Muscle of leg (tissue), 11 donors: ENCODE measurements around the gene AAK1. TPM values are rescaled to one million over a fixed set of nuclear protein-coding genes. Genes with fewer than 3 reads are reported as not detected.
"Not testable (repeated sequence)": the region's sequence is repeated elsewhere in the genome, so short reads cannot be mapped to it uniquely, and the experiment has no call there.

Source experiments
- DNase-seq: peaks from one replicate; pipeline ENCODE4 v3.0.0; 2013
- H3K27ac ChIP-seq: one replicate; pipeline ENCODE4 v1.5.1; 2013; ENCODE audit warnings: mild to moderate bottlenecking, low read length, control low read depth
- H3K27me3 ChIP-seq: one replicate; pipeline ENCODE4 v1.6.1; 2013; ENCODE audit warnings: low read length; ENCODE audit not compliant: control insufficient read depth, insufficient read depth
- H3K36me3 ChIP-seq: one replicate; pipeline ENCODE4 v1.6.1; 2013; ENCODE audit warnings: low read length; ENCODE audit not compliant: control insufficient read depth, insufficient read depth
- H3K4me1 ChIP-seq: one replicate; pipeline ENCODE4 v1.6.1; 2013; ENCODE audit warnings: low read length; ENCODE audit not compliant: control insufficient read depth, insufficient read depth
- H3K4me3 ChIP-seq: one replicate; pipeline ENCODE4 v1.5.1; 2013; ENCODE audit warnings: low read length, control low read depth
- H3K9me3 ChIP-seq: replicated peaks from 2 replicates; pipeline ENCODE4 v1.6.1; 2013; ENCODE audit warnings: low read depth, low read length; ENCODE audit not compliant: control insufficient read depth
- WGBS: methylation state at CpG from one replicate; pipeline ENCODE4 v1.1.5; 2013; ENCODE audit warnings: missing lambda C conversion rate; ENCODE audit not compliant: insufficient coverage; 5-methylcytosine and 5-hydroxymethylcytosine counted together
- polyA plus RNA-seq, 8 donors: library from polyadenylated mRNA; unstranded; fragments of 120-200 nt; gene quantifications; one replicate each; pipeline versions ENCODE4 v1.2.1 to v1.2.3, GENCODE V29; 2013; ENCODE audit warnings: inconsistent platforms in 1 of 8, low replicate concordance in 1 of 8; ENCODE audit not compliant: insufficient read length in 8 of 8, insufficient read depth in 1 of 8
- total RNA-seq: library from RNA; stranded (reverse); fragments of 120-200 nt; gene quantifications from one replicate; pipeline ENCODE4 v1.2.4, GENCODE V29; 2013

Gene AAK1
- total and polyA plus RNA-seq, 9 donors, result 9.3 to 20.6 (median 14.4) TPM

GRCh38 chr2:69577467-69578197, 65.9 kb downstream of the AAK1 start:
- Histone ChIP-seq H3K4me1 (peaks cover 17% of the 10 kb centered on the region), H3K36me3 (no peaks in the 10 kb centered on the region), H3K27ac (no peak overlapping the region), H3K27me3 (no peaks in the 10 kb centered on the region), H3K9me3 (no peaks in the 10 kb centered on the region), H3K4me3 (no peak overlapping the region)
- no CpG with 5 or more reads among the region's 5 CpGs for WGBS
- DNase-seq, result peak; percentile 57

GRCh38 chr2:69576880-69577279, 66.7 kb downstream of the AAK1 start:
- H3K4me3 ChIP-seq, result no peak overlapping the region
- H3K36me3 ChIP-seq, result no peaks in the 10 kb centered on the region
- no peaks in the 10 kb centered on the region for H3K27me3 ChIP-seq
- no peaks in the 10 kb centered on the region for H3K9me3 ChIP-seq
- 43% methylated on average over 5 of the region's 5 CpGs for WGBS
- peaks cover 19% of the 10 kb centered on the region for H3K4me1 ChIP-seq
- no peak overlapping the region for H3K27ac ChIP-seq
- peak; percentile 90 for DNase-seq

- no peaks in the 10 kb centered on the region for H3K36me3 ChIP-seq
- no peaks in the 10 kb centered on the region for H3K27me3 ChIP-seq
- no CpG with 5 or more reads among the region's 1 CpG for WGBS
- no peaks in the 10 kb centered on the region for H3K9me3 ChIP-seq
- no peak overlapping the region for H3K4me3 ChIP-seq
- DNase-seq, result no peak
- H3K4me1 ChIP-seq, result peaks cover 19% of the 10 kb centered on the region
- no peak overlapping the region for H3K27ac ChIP-seq
These were observed 67.6 kb downstream of the AAK1 start for GRCh38 chr2:69575926-69576325.

- peaks cover 19% of the 10 kb centered on the region for H3K4me1 ChIP-seq
- not testable (repeated sequence) for H3K4me3 ChIP-seq, H3K9me3 ChIP-seq, H3K36me3 ChIP-seq, DNase-seq, H3K27me3 ChIP-seq, H3K27ac ChIP-seq
- WGBS, result 94% methylated on average over 10 of the region's 13 CpGs
These were observed 68.2 kb downstream of the AAK1 start for GRCh38 chr2:69575371-69575770.

GRCh38 chr2:69572641-69573040, 70.9 kb downstream of the AAK1 start:
- H3K27ac ChIP-seq, result no peak overlapping the region
- H3K27me3 ChIP-seq, result no peaks in the 10 kb centered on the region
- WGBS, result 46% methylated on average over 4 of the region's 5 CpGs
- no peaks in the 10 kb centered on the region for H3K9me3 ChIP-seq
- no peak overlapping the region for H3K4me3 ChIP-seq
- no peaks in the 10 kb centered on the region for H3K36me3 ChIP-seq
- H3K4me1 ChIP-seq, result peaks cover 14% of the 10 kb centered on the region
- peak; percentile 80 for DNase-seq

- no peaks in the 10 kb centered on the region for H3K9me3 ChIP-seq
- no CpG with 5 or more reads among the region's 1 CpG for WGBS
- no peaks in the 10 kb centered on the region for H3K36me3 ChIP-seq
- DNase-seq, result no peak
- H3K27me3 ChIP-seq, result no peaks in the 10 kb centered on the region
- H3K4me1 ChIP-seq, result peaks cover 3% of the 10 kb centered on the region
- H3K27ac ChIP-seq, result no peak overlapping the region
- H3K4me3 ChIP-seq, result no peak overlapping the region
These were observed 72.3 kb downstream of the AAK1 start for GRCh38 chr2:69571189-69571588.

GRCh38 chr2:69570474-69570873, 73.1 kb downstream of the AAK1 start:
- Histone ChIP-seq H3K27me3 (no peaks in the 10 kb centered on the region), H3K4me3 (no peak overlapping the region), H3K36me3 (no peaks in the 10 kb centered on the region), H3K27ac (no peak overlapping the region), H3K9me3 (no peaks in the 10 kb centered on the region), H3K4me1 (peaks cover 3% of the 10 kb centered on the region)
- WGBS, result no CpG with 5 or more reads among the region's 2 CpGs
- no peak for DNase-seq

GRCh38 chr2:69567909-69568300, 75.6 kb downstream of the AAK1 start:
- H3K27me3 ChIP-seq, result no peaks in the 10 kb centered on the region
- H3K27ac ChIP-seq, result no peak overlapping the region
- H3K4me1 ChIP-seq, result peaks cover 3% of the 10 kb centered on the region
- no peak for DNase-seq
- H3K9me3 ChIP-seq, result no peaks in the 10 kb centered on the region
- no peaks in the 10 kb centered on the region for H3K36me3 ChIP-seq
- H3K4me3 ChIP-seq, result no peak overlapping the region
- WGBS, result 100% methylated on average over 1 of the region's 6 CpGs

- no peak for DNase-seq
- H3K4me1 ChIP-seq, result no peaks in the 10 kb centered on the region
- WGBS, result 50% methylated on average over 1 of the region's 3 CpGs
- H3K9me3 ChIP-seq, result no peaks in the 10 kb centered on the region
- H3K36me3 ChIP-seq, result no peaks in the 10 kb centered on the region
- H3K4me3 ChIP-seq, result no peak overlapping the region
- H3K27me3 ChIP-seq, result no peaks in the 10 kb centered on the region
- no peak overlapping the region for H3K27ac ChIP-seq
These were observed 76.2 kb downstream of the AAK1 start for GRCh38 chr2:69567157-69567908.

- H3K36me3 ChIP-seq, result no peaks in the 10 kb centered on the region
- H3K4me1 ChIP-seq, result no peaks in the 10 kb centered on the region
- H3K4me3 ChIP-seq, result no peak overlapping the region
- no peaks in the 10 kb centered on the region for H3K9me3 ChIP-seq
- DNase-seq, result no peak
- H3K27ac ChIP-seq, result no peak overlapping the region
- 93% methylated on average over 2 of the region's 4 CpGs for WGBS
- no peaks in the 10 kb centered on the region for H3K27me3 ChIP-seq
These were observed 76.9 kb downstream of the AAK1 start for GRCh38 chr2:69566669-69567068.
